SU-DHL-6 (cell line): ENCODE results near the gene ZDHHC8.

ENCODE experiments used
- EZH2phosphoT487 ChIP-seq: fragments of 200-600 bp; sonication (generic), shearing (Covaris generic); conservative IDR thresholded peaks from 2 replicates; pipeline ENCODE4 v1.6.1; 2018; ENCODE audit warnings: mild to moderate bottlenecking, antibody characterized with exemption, low read length, moderate library complexity, mixed read lengths
- TF ChIP-seq, protein P1 (sequence below): fragments of 200-600 bp; sonication (generic); IDR thresholded peaks from one replicate; pipeline ENCODE4 v1.5.1; 2017; ENCODE audit warnings: antibody characterized with exemption, mild to moderate bottlenecking, low read length, moderate library complexity; ENCODE audit not compliant: insufficient read depth, poor library complexity, severe bottlenecking

DNA sequence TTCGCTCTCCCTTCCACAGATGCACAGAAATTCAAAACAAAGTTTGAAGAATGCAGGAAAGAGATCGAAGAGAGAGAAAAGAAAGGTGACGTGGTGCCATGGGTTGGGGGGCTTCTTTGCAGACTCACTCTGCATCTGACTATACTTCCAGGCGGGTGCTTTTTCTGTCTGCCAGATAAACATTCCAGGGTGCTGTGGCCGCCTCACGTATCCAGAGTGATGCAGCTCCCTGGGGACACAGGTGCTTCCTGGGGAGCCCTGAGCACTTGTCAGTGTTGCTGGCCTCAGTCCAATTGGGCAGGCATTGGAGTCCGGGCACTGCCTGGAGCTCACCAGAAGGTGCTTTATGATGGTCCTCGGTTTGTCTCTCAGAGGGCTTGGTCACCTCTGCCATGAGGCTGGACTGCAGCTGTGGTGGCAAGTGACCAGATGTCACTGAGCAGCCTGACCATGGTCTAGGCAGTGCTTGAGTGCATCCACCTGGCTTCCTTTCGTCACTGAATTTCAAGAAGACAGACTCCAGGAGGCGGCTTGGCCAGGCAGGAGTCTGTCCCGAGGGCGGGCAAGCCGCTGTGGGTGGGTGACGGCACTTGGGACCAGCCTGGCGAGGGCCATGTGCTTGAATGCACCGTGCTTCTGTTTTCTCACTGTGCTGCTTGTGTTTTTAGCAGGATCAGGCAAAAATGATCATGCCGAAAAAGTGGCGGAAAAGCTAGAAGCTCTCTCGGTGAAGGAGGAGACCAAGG lies 5.1 kb upstream of the ZDHHC8 start:
- TF ChIP-seq, protein P1, sequence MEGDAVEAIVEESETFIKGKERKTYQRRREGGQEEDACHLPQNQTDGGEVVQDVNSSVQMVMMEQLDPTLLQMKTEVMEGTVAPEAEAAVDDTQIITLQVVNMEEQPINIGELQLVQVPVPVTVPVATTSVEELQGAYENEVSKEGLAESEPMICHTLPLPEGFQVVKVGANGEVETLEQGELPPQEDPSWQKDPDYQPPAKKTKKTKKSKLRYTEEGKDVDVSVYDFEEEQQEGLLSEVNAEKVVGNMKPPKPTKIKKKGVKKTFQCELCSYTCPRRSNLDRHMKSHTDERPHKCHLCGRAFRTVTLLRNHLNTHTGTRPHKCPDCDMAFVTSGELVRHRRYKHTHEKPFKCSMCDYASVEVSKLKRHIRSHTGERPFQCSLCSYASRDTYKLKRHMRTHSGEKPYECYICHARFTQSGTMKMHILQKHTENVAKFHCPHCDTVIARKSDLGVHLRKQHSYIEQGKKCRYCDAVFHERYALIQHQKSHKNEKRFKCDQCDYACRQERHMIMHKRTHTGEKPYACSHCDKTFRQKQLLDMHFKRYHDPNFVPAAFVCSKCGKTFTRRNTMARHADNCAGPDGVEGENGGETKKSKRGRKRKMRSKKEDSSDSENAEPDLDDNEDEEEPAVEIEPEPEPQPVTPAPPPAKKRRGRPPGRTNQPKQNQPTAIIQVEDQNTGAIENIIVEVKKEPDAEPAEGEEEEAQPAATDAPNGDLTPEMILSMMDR, result no peak
- no peak for TF ChIP-seq EZH2phosphoT487
